ENCODE results near the gene MALAT1.

DNA sequence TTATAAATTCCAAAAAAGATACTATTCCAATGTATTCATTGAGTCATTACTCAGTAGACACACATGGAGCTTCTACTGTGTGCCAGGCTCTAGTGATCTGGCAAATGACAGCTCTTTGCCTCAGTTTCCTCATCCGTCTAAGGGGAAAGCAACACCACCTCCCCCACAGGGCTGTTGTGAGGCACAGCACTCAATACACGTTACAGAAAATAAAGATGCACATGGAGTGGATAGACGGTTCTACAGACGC lies 6.5 kb upstream of the MALAT1 start:
- TF ChIP-seq SP1 (IDR thresholded peaks at IDR 0.05): no peak
- TF ChIP-seq FOXM1 (IDR thresholded peaks at IDR 0.05; ENCODE audit: borderline replicate concordance): no peak
- TF ChIP-seq FOXK2 (IDR thresholded peaks at IDR 0.05): no peak
